Epithelial cell of umbilical artery (primary cell): ENCODE data around the gene HAUS6. TPM values are rescaled to one million over a fixed set of nuclear protein-coding genes. Genes with fewer than 3 reads are reported as not detected.

Source experiments
- total RNA-seq: library from RNA; depleted of rRNA; stranded (reverse); fragments of >200 nt; gene quantifications from 2 replicates; pipeline ENCODE4 v1.2.3, GENCODE V29; 2014

Gene HAUS6
- 18.8 and 22.0 TPM in 2 replicates for total RNA-seq

GRCh38 chr9:19102631-19103345, at the start of gene HAUS6:
Gene HAUS6 (minus strand): TSS chr9:19102904. CDS start chr9:19102651, 253 bp downstream.

GRCh38 chr9:19048966-19049916, 53.5 kb downstream of the HAUS6 start, which contains the start of gene RRAGA:
Gene RRAGA (plus strand): TSS chr9:19049427. CDS start chr9:19049660, 233 bp downstream.

GRCh38 chr9:19033015-19033414, 69.7 kb downstream of the HAUS6 start, which contains the start of gene SAXO1:
Gene SAXO1 (minus strand): TSS chr9:19033209. CDS start chr9:19032908, 301 bp downstream.

Other genes with a start within 250 kb of the HAUS6 start
- not detected in 2 replicates for gene SAXO1, start 69.7 kb downstream of the HAUS6 start, total RNA-seq
- gene RRAGA, start 53.5 kb downstream of the HAUS6 start, total RNA-seq, result 31.8 and 32.8 TPM in 2 replicates
- gene PLIN2, start 24.6 kb upstream of the HAUS6 start, total RNA-seq, result 46.4 and 72.8 TPM in 2 replicates
- gene DENND4C, start 127.8 kb upstream of the HAUS6 start, total RNA-seq, result 66.7 and 71.8 TPM in 2 replicates